GM12878 (cell line): ENCODE results near the gene TDRD15. TPM values are rescaled to one million over a fixed set of nuclear protein-coding genes. Genes with fewer than 3 reads are reported as not detected.
A peak's percentile ranks its signal among the peaks of the same experiment; 100 is the strongest.

Source experiments
- ATAC-seq: fragments of 200-7000 bp; cut with Tn5 transposase; 3 replicates; pipeline ENCODE4 v1.9.1; 2020; ENCODE audit warnings: mild to moderate bottlenecking, moderate library complexity
- Bru-seq: library from RNA; stranded (reverse); fragments of 400-500 nt; gene quantifications from one replicate; lab custom pipeline; 2021; lab: Mats Ljungman, UMichigan
- BruChase-seq, 2 experiments: library from RNA; stranded (reverse); fragments of 400-500 nt; gene quantifications; one replicate each; lab custom pipeline; 2021; lab: Mats Ljungman, UMichigan
- BruUV-seq: library from RNA; stranded (reverse); fragments of 400-500 nt; replicated peaks from 2 replicates; lab custom pipeline; 2021; lab: Mats Ljungman, UMichigan
- CTCF ChIA-PET: fragments of 300-600 bp; sonication (Branson Sonifier 250); formaldehyde crosslinking; extraction: SDS; loops from one replicate; lab custom pipeline; 2021; ENCODE audit warnings: inconsistent platforms; lab: Yijun Ruan, JAX
- POLR2A ChIA-PET: fragments of 350-600 bp; formaldehyde crosslinking; extraction: SDS; loops from one replicate; lab custom pipeline; 2021; ENCODE audit warnings: inconsistent platforms; lab: Charles Lee
- RAD21 ChIA-PET: fragments of 300-600 bp; sonication (Branson Sonifier 250); formaldehyde crosslinking; loops from one replicate; lab custom pipeline; 2023; ENCODE audit warnings: antibody characterized with exemption; ENCODE audit not compliant: unreplicated experiment; lab: Charles Lee
- SMC1A ChIA-PET: fragments of 300-600 bp; sonication (Branson Sonifier 250); formaldehyde crosslinking; loops from one replicate; lab custom pipeline; 2023; ENCODE audit not compliant: unreplicated experiment, uncharacterized antibody; lab: Charles Lee
- DNase-seq: peaks from one replicate; pipeline ENCODE4 v3.0.0-alpha.2; 2011; ENCODE audit warnings: low read depth, low spot score
- FAIRE-seq: peaks from 3 replicates; lab custom pipeline; 2011; peaks lifted over from hg19 to GRCh38; lab: Jason Lieb, UNC
- H2AFZ ChIP-seq: 2 replicates; pipeline ENCODE4 v1.6.0; 2011; ENCODE audit warnings: low read depth, low read length, control low read depth; ENCODE audit not compliant: control insufficient read depth
- H3K27ac ChIP-seq: 2 replicates; pipeline ENCODE4 v1.5.1; 2011; ENCODE audit warnings: control low read depth; ENCODE audit not compliant: control insufficient read depth, insufficient read depth
- H3K27me3 ChIP-seq, 2 experiments: replicated peaks in 1 of 2; 2 replicates each; pipeline versions ENCODE4 v1.6.0 to v1.6.1; 2011; ENCODE audit warnings: low read length in 1 of 2; ENCODE audit not compliant: control insufficient read depth in 2 of 2, insufficient read depth in 2 of 2
- H3K36me3 ChIP-seq, 2 experiments: 2 replicates each; pipeline ENCODE4 v1.5.1; 2011; ENCODE audit warnings: low read length in 1 of 2; ENCODE audit not compliant: control insufficient read depth in 2 of 2, insufficient read depth in 2 of 2
- H3K4me1 ChIP-seq: 2 replicates; pipeline ENCODE4 v1.6.1; 2011; ENCODE audit warnings: mild to moderate bottlenecking, low read length, moderate library complexity, mixed read lengths; ENCODE audit not compliant: control insufficient read depth, insufficient read depth
- H3K4me2 ChIP-seq: 2 replicates; pipeline ENCODE4 v1.6.0; 2011; ENCODE audit warnings: control low read depth; ENCODE audit not compliant: control insufficient read depth, insufficient read depth
- H3K4me3 ChIP-seq: fragments of 200-600 bp; sonication (generic); 2 replicates; pipeline ENCODE4 v1.5.1; 2016
- H3K79me2 ChIP-seq: 2 replicates; pipeline ENCODE4 v1.6.0; 2011; ENCODE audit warnings: low read length; ENCODE audit not compliant: control insufficient read depth, insufficient read depth
- H3K9ac ChIP-seq: 2 replicates; pipeline ENCODE4 v1.8.0; 2011; ENCODE audit warnings: low read length, control low read depth, mixed read lengths; ENCODE audit not compliant: control insufficient read depth, insufficient read depth
- H3K9me3 ChIP-seq: replicated peaks from 3 replicates; pipeline ENCODE4 v1.5.1; 2011; ENCODE audit warnings: mild to moderate bottlenecking, low read length; ENCODE audit not compliant: control insufficient read depth, insufficient read depth
- H4K20me1 ChIP-seq: 2 replicates; pipeline ENCODE4 v1.6.0; 2011; ENCODE audit not compliant: control insufficient read depth, insufficient read depth
- BCL11A ChIP-seq: IDR thresholded peaks from 2 replicates; pipeline ENCODE4 v1.6.1; 2011; ENCODE audit warnings: low read depth, low read length
- CREB1 ChIP-seq: IDR thresholded peaks from 2 replicates; pipeline ENCODE4 v1.6.1; 2012; ENCODE audit warnings: low read depth, mild to moderate bottlenecking, inconsistent platforms
- JUNB ChIP-seq: IDR thresholded peaks from 2 replicates; pipeline ENCODE4 v1.6.1; 2016; ENCODE audit warnings: antibody characterized with exemption, mild to moderate bottlenecking
- RB1 ChIP-seq: fragments of 450-650 bp; formaldehyde crosslinking; IDR thresholded peaks from 2 replicates; pipeline ENCODE4 v1.6.1; 2017; ENCODE audit warnings: mild to moderate bottlenecking, borderline replicate concordance
- SIN3A ChIP-seq: IDR thresholded peaks from 2 replicates; pipeline ENCODE4 v1.6.1; 2012; ENCODE audit warnings: low read depth, low read length, improper control_type of control experiment
- SREBF1 ChIP-seq: IDR thresholded peaks from 2 replicates; pipeline ENCODE4 v1.6.1; 2012; ENCODE audit warnings: mild to moderate bottlenecking, low read length
- TCF3 ChIP-seq: IDR thresholded peaks from 2 replicates; pipeline ENCODE4 v1.6.1; 2012; ENCODE audit warnings: low read depth, mild to moderate bottlenecking, low read length, borderline replicate concordance; ENCODE audit not compliant: insufficient read depth
- WGBS: methylation state at CpG from one replicate; pipeline ENCODE4 v1.1.6; 2016; ENCODE audit warnings: low lambda C conversion rate; ENCODE audit not compliant: insufficient replicate concordance, insufficient coverage; ENCODE audit errors: missing lambda C conversion rate; 5-methylcytosine and 5-hydroxymethylcytosine counted together
- in situ Hi-C: fragments of 300-500 bp; cut with MboI; formaldehyde crosslinking; loops from 9 replicates; pipeline ENCODE4 v1.14.3; 2018; ENCODE audit warnings: mixed read lengths
- intact Hi-C: fragments of 100-400 bp; cut with micrococcal nuclease; formaldehyde crosslinking; loops from one replicate; pipeline ENCODE4 v1.14.2; 2022; ENCODE audit not compliant: unreplicated experiment
- long read RNA-seq, 2 experiments: library from polyadenylated mRNA; unstranded; transcript quantifications; one replicate each; pipeline ENCODE4 v2.0.0, GENCODE V29; 2019 to 2020
- polyA minus RNA-seq, 3 experiments: library from RNA; depleted of rRNA, polyadenylated mRNA; stranded (reverse); fragments of >200 nt; gene quantifications; 2 replicates each; pipeline ENCODE4 v1.2.3, GENCODE V29; 2011
- polyA plus RNA-seq, 11 experiments: library from polyadenylated mRNA; depleted of rRNA in 4 of 11; unstranded in 6 of 11; stranded (reverse) in 5 of 11; fragments of >200 nt; fragmentation: Nextera tagmentation in 4 of 11; fragmentation: Illumina TruSeq in 1 of 11; extraction: Ambion mirVana in 4 of 11; extraction: Trizol in 1 of 11; gene quantifications; 1 replicate in 1 of 11; 2 replicates in 10 of 11; pipeline versions ENCODE4 v1.2.1 to v1.2.3, GENCODE V29; 2011 to 2016; ENCODE audit warnings: inconsistent platforms in 2 of 11, missing spikeins in 2 of 11, low read depth in 1 of 11
- total RNA-seq, 4 experiments: library from RNA; depleted of rRNA in 3 of 4; stranded (reverse); fragments of >200 nt in 3 of 4; fragmentation: Illumina TruSeq in 1 of 4; extraction: Trizol in 1 of 4; gene quantifications; 2 replicates each; pipeline versions ENCODE4 v1.2.1 to v1.2.3, GENCODE V29; 2013 to 2021
- TF ChIP-seq, protein P1 (sequence below): IDR thresholded peaks from 2 replicates; pipeline ENCODE4 v1.6.1; 2011; ENCODE audit warnings: low read depth, low read length, improper control_type of control experiment, borderline replicate concordance

TDRD15 gene
- not detected in 2 replicates for total RNA-seq (2013; cell fraction: nucleolus; rRNA removed)
- not detected in 2 replicates for total RNA-seq (2014; rRNA removed)
- not detected in 2 replicates for total RNA-seq (2014; rRNA removed; fragmentation: Illumina TruSeq; extraction: Trizol)
- not detected in 2 replicates for total RNA-seq (2021)
- not detected for polyA plus RNA-seq (2011; ENCODE audit: low read depth)
- polyA plus RNA-seq (2011; rRNA removed), result not detected in 2 replicates
- polyA plus RNA-seq (2011; cell fraction: cytosol; rRNA removed), result not detected in 2 replicates
- polyA plus RNA-seq (2011; cell fraction: nucleus; rRNA removed), result not detected in 2 replicates
- not detected in 2 replicates for polyA plus RNA-seq (2012)
- polyA plus RNA-seq (2014; fragmentation: Illumina TruSeq; extraction: Trizol), result not detected in 2 replicates
- not detected for polyA plus RNA-seq (2014; fragmentation: Nextera tagmentation; extraction: Ambion mirVana)
- not detected in 2 replicates for polyA plus RNA-seq (2014; rRNA removed)
- polyA plus RNA-seq (2016; fragmentation: Nextera tagmentation; extraction: Ambion mirVana), result not detected
- not detected in 2 replicates for polyA minus RNA-seq (2011; rRNA and poly(A)+ RNA removed)
- not detected in 2 replicates for polyA minus RNA-seq (2011; cell fraction: cytosol; rRNA and poly(A)+ RNA removed)
- polyA minus RNA-seq (2011; cell fraction: nucleus; rRNA and poly(A)+ RNA removed), result not detected in 2 replicates
- Bru-seq, nascent RNA, result percentile 5 among the genes with signal in this experiment
- BruChase-seq, experiment 1, labeled RNA remaining after a 6-hour chase, result not detected
- not detected for BruChase-seq, experiment 2, labeled RNA remaining after a 2-hour chase
- long read RNA-seq, experiment 1, result 0 reads
- long read RNA-seq, experiment 2, result 0 reads

DNA sequence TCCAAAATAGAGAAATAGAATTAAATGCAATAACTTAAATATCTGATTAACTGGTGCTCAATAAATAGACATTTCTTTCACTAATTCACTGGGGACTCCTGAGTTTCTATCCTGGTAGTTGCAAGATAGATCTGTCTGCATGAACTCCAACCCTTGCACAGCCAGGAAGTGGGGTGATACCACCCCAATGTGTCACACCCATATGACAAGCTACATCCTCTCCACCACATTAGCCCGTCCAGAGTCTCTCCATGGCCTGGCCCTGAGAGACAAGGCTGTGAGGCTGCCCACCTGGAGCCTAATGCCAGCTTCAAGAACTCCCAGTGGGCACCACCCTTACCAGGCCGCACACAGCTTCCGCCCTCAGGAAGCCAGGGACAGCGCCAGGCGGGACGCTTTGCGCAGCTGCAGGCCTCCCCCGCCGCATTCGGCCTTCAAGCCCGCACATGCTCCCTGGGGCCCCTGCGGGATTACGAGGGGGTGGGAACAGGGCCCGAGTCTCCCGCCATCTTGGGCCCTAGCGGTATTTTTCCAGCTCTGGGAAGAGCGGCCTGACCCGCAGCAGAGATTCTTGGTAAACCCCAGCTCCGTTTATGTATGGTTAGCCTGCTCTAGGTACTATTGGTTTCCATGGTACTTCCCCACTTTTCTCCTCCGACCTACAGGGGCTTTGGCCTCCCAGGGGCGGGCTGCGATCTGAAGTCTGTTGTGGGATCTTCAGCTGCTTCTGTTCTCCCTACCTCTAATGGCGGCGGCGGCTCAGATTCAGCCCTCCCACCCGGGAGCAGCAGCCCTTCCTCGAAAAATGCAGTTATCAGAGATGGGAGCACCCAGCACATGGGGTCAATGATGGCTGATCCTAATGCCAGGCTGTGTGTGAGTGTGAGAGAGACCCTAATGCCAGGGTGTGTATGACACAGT, at the start of gene TDRD15:
TSS of gene TDRD15 (plus strand) at position 496 of the 921 bp plus-strand sequence. CDS start 13,500 bp downstream, outside the sequence.
- H2AFZ ChIP-seq, result no peak within 1 kb of the TSS
- no peak for ATAC-seq
- no peak for FAIRE-seq
- intact Hi-C loops (no loop called here), in situ Hi-C loops (loop anchor here (25.0 kb wide), 1 partner anchor 461 kb away; the partner anchor contains the start of genes GDF7 and HS1BP3)
- H3K4me2 ChIP-seq, result no peak within 1 kb of the TSS
- ChIA-PET RAD21 (no interaction called here), POLR2A (no interaction called here), CTCF (no interaction called here), SMC1A (no interaction called here)
- no peak within 1 kb of the TSS for H3K9ac ChIP-seq
- no peaks in the 10 kb centered on the region for H3K79me2 ChIP-seq
- TF ChIP-seq CREB1 (no peak), SREBF1 (no peak), BCL11A (no peak), TCF3 (no peak), JUNB (no peak), RB1 (no peak), SIN3A (no peak)
- TF ChIP-seq, protein P1, sequence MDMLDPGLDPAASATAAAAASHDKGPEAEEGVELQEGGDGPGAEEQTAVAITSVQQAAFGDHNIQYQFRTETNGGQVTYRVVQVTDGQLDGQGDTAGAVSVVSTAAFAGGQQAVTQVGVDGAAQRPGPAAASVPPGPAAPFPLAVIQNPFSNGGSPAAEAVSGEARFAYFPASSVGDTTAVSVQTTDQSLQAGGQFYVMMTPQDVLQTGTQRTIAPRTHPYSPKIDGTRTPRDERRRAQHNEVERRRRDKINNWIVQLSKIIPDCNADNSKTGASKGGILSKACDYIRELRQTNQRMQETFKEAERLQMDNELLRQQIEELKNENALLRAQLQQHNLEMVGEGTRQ, result no peak
- H3K4me1 ChIP-seq, result no peaks in the 10 kb centered on the region
- no peaks in the 10 kb centered on the region for H3K36me3 ChIP-seq
- no peak for DNase-seq
- H3K27me3 ChIP-seq, result no peaks in the 10 kb centered on the region
- no TSS peak for BruUV-seq
- H3K27ac ChIP-seq, result no peak within 1 kb of the TSS
- H4K20me1 ChIP-seq, result no peaks in the 10 kb centered on the region
- H3K4me3 ChIP-seq, result no peak within 1 kb of the TSS
- H3K9me3 ChIP-seq, result no peaks in the 10 kb centered on the region
- 62% methylated on average over 23 of the region's 27 CpGs for WGBS
